GM19238 (cell line): ENCODE results near the gene LDB3.
A peak's percentile ranks its signal among the peaks of the same experiment; 100 is the strongest.

Experiments
- DNase-seq: peaks from one replicate; pipeline ENCODE4 v3.0.0; 2011; ENCODE audit warnings: low spot score; ENCODE audit not compliant: insufficient read length

LDB3 gene

GRCh38 chr10:86706401-86706841, 38.1 kb downstream of the LDB3 start:
- no peak for DNase-seq

DNA sequence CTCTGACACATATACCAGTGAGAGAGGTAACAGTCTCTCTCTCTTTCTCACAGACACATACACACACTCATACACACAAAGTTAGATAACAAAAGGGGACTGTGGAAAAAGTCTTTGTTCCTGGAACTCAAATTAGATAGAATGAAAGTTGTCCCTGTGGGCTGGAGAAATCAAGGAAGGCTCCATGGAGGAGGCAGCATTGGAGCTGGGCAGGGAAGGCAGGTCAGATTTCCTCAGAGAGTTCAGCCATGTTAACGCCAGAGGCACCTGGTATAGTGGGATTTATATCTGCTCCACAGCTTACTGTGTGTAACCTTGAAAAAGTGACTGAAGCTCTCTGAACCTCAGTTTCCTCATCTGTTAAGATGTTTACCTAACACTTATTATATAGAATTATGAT, 38.7 kb downstream of the LDB3 start:
- no peak for DNase-seq

DNA sequence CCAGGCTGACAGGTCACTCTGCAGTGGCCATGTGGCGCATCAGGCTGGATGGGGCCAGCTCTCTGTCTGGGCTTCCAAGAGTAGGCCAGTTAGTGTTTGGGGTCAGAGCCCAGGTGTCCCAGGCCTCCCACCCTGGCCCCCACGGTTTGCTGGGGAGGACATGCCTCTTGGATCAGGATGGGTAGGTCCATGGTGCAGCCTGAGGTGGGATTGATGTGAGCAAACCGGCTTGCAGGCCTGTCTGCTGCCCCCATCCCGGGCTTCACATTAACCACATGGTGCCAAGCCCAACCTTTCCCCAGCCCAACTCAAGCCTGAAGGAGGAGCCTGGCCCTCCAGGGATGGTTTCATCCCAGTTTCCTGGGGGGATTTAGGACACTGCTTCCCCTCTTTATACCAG, 39.2 kb downstream of the LDB3 start:
- DNase-seq, result no peak

DNA sequence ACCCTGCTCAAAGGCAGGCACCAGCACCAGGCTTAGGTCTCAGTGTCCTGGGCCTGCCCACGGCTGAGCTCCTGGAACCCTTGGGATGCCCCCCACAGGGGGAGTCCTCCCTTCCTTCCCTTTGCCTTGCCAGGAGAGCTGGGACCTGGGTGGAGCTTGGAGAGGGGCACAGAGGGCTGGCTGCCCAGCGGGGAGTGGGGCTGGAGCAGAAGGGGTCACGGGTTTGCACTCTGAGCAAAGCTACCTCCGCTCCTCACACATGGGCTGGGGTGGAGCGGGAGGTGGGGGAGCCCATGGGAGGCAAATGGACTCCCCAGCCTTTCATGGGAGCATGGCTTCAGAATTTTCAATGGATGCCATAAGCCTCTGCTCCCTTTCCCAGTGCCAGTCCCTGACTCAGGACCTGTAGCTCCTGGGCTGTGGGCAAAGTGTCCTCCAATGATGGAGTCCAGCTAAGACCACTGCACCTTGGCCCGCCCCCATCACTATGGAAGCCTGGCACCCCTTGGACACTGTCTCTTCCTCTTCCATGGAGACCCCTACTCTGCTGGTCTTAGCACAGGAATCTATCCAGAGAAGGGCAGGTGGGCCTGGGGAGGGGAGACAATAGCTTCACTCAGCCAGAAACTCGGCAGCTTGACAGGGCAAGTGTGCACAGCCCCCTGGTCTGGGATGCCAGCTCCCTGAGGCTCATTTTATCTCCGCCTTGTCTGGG, 39.9 kb downstream of the LDB3 start:
- no peak for DNase-seq

DNA sequence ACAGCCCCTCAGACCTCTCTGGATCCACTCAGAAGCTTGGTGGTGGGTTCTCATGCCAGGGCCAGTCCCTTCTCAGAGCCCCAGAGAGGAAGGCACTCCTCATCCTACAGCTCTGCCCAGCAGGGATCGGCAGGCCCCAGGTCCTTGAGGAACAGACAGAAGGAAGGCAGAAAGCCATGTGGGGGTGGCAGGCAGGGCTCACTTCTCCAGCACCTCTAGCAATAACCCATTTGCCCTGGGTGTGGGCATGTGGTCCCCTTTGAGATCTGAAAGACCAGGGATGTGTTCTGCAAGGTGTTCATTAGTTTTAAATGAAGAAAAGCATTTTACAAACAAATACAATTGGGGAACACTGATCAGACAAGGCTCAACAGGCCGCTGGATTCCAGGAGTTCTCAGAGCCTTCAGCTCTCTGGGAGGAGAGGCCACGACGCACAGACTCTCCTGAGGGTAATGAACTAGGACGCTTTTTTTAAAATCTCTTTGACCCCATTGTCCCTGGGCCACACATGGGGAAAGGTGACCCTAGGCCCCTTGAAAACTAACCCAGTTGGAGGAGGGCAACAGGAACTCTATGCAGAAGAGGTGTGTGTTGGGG, 40.6 kb downstream of the LDB3 start:
- no peak for DNase-seq

- no peak for DNase-seq
Measured at GRCh38 chr10:86709396-86710185, 41.3 kb downstream of the LDB3 start.

DNA sequence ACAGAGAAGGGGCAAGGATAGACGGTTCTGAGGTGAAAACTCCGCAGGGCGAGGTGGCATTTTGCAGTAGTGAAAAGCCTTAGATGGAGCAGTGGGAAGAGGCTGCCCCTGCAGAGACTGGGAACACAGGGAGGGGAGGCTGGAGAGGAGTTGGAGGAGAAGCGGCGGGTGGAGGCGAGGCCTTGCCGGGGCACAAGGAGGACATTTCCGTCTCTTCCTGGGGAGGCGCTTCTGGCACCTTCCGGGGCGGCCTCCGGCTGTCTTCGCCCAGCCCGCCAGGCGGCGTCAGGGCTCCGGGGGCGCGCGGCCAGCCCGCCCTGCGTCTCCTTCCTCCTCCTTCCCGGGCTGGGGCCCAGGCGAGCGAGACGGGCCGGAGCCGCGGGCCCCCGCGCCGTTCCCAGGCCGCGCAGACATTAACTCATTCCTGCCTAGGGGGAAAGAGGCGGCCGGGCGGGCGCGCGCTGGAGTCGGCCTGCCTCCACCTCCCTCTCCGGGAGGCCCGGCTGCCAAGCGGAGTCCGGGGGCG, 42.7 kb downstream of the LDB3 start:
- DNase-seq, result peak; percentile 99

- DNase-seq, result peak; percentile 80
Measured at GRCh38 chr10:86711513-86712316, 43.4 kb downstream of the LDB3 start.

DNA sequence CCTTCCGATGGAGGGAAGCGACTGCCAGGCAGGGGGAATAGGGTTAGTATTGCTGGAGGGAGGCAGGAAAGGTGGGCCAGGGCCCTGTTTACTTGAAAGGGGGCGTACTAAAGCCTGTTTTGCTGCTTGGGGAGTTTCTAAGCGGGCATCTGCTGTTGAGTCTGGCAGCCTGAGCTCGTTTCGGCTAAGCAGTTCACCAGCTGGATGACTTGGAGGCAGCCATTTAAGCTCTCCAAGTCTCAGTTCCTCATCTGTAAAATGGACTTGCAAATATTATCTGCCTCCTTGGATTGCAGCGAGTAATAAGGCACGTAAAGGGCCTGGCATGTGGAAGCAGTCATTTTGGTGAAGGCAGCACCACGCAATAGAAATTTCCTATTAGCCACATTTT, 44.0 kb downstream of the LDB3 start:
- DNase-seq, result peak; percentile 52

GRCh38 chr10:86715156-86715795, 47.0 kb downstream of the LDB3 start:
- no peak for DNase-seq

GRCh38 chr10:86715836-86716235, 47.5 kb downstream of the LDB3 start:
- DNase-seq, result no peak

- no peak for DNase-seq
Measured at GRCh38 chr10:86716466-86716865, 48.2 kb downstream of the LDB3 start.

- DNase-seq, result no peak
Measured at GRCh38 chr10:86718556-86718955, 50.2 kb downstream of the LDB3 start.

DNA sequence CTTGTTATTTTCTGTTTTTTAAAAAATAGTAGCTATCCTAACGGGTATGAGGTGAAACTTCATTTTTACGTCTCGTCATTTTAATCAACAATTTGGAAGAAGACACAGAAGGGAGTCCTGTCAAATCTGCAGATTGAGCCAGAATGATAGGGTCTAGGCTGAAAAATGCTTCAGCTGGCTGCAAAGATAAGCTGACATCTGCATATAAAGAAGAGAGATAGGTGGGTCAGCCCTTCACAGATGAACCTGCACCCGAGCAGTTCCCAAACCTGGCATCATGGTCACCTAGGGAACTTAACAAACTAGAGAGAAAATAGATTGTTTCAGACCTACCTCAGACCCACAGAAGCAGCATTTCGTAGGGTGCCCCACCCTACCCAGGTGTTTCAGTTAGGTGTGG, 52.9 kb downstream of the LDB3 start:
- DNase-seq, result no peak

DNA sequence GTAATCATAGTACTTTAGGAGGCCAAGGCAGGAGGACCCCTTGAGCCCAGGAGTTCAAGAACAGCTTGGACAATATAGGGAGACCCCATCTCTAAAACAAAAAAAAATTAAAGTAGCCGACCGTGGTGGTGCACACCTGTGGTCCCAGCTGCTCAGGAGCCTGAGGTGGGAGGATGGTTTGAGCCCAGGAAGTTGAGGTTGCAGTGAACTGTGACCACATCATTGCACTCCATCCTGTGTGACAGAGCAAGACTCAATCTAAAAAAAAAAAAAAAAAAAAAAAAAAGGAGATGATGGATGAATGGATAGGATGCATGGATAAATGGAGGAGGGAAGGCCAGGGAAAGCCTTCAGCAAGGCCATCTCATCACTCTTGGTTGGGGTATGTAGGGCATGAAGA, 54.7 kb downstream of the LDB3 start:
- DNase-seq, result no peak

GRCh38 chr10:86724445-86724844, 56.1 kb downstream of the LDB3 start:
- no peak for DNase-seq

GRCh38 chr10:86725980-86726676, 57.8 kb downstream of the LDB3 start:
- DNase-seq, result no peak

DNA sequence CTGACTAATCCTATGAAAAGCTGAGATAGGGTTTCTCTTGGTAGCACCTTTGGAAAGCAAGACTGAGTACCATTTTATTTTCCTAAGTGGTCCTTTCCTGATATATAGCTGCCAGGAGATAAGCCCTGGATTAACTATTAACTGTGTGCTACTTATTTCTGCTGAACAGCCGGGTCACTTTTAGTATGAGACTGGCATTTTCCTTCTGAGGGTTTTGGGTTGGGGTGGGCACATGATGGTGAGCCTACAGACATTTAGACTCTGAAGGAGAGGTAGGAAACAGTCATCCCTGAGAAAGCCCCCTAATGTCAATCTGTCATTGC, 58.3 kb downstream of the LDB3 start:
- DNase-seq, result no peak

DNA sequence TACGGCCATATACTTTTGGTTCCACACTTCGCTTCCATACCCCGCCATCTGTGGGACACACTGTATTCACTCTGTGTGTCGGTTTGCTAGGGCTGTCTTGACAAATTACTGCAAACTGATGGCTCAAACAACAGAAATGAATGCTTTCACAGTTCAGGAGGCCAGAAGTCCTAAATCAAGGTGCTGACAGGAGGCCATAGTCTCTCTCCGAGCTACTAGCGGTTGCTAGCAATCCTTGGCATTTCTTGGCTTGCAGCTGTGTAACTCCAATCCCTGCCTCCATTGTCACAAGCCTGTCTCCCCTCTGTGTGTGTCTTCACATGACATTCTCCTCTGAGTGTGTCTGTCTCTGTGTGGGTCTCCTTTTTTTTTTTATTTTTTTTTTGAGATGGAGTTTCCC, 59.2 kb downstream of the LDB3 start:
- DNase-seq, result no peak

DNA sequence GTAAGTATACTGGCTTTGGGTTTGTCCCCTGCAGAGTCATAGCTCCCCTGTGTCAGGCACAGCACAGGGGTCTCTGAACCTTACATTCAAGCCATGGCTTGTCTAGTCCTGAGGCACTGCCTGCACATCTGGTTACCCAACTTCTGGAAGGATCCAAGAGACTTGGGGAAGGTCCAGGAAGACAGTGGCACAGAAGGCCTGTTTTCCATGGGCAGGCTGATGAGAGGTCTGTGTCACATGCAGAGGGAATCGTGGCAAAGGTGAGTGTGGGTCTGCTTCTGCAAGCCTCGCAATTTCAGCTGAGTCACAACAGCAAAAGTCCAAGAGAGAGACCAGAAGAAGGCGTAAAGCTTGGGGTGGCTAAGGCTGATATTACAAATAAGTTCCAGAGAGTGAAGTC, 59.7 kb downstream of the LDB3 start:
- DNase-seq, result no peak

- DNase-seq, result no peak
Measured at GRCh38 chr10:86729677-86730076, 61.4 kb downstream of the LDB3 start.
